CD4-positive, alpha-beta T cell treated with Interleukin-2 at 100 ng/mL for 4 hours (primary cell): ENCODE measurements around the gene NRXN2.
"Not testable (repeated sequence)": the region's sequence is repeated elsewhere in the genome, so short reads cannot be mapped to it uniquely, and the experiment has no call there.

ENCODE experiments used
- DNase-seq: peaks from one replicate; pipeline ENCODE4 v3.0.0-alpha.2; 2020; ENCODE audit warnings: low spot score

NRXN2 gene

GRCh38 chr11:64605244-64605560 is 117.8 kb downstream of the NRXN2 start:
- no peak for DNase-seq

GRCh38 chr11:64604458-64605243 is 118.3 kb downstream of the NRXN2 start:
- DNase-seq, result no peak

GRCh38 chr11:64603411-64604110 is 119.4 kb downstream of the NRXN2 start:
- DNase-seq, result no peak

GRCh38 chr11:64602466-64603070 is 120.4 kb downstream of the NRXN2 start:
- DNase-seq, result no peak

- DNase-seq, result no peak
Observed at GRCh38 chr11:64601605-64602465, 121.2 kb downstream of the NRXN2 start.

GRCh38 chr11:64600281-64600992 is 122.6 kb downstream of the NRXN2 start:
- DNase-seq, result no peak

GRCh38 chr11:64599698-64600211 is 123.2 kb downstream of the NRXN2 start:
- no peak for DNase-seq

GRCh38 chr11:64598797-64599697 is 124.0 kb downstream of the NRXN2 start:
- DNase-seq, result no peak

- no peak for DNase-seq
Observed at GRCh38 chr11:64598106-64598796, 124.7 kb downstream of the NRXN2 start.

- no peak for DNase-seq
Observed at GRCh38 chr11:64597671-64598101, 125.3 kb downstream of the NRXN2 start.

- DNase-seq, result not testable (repeated sequence)
Observed at GRCh38 chr11:64595922-64596321, 127.1 kb downstream of the NRXN2 start.

- DNase-seq, result no peak
Observed at GRCh38 chr11:64594159-64594939, 128.6 kb downstream of the NRXN2 start.

- no peak for DNase-seq
Observed at GRCh38 chr11:64593156-64594105, 129.6 kb downstream of the NRXN2 start.

GRCh38 chr11:64592656-64593055 is 130.3 kb downstream of the NRXN2 start:
- DNase-seq, result no peak

GRCh38 chr11:64592234-64592615 is 130.8 kb downstream of the NRXN2 start:
- no peak for DNase-seq

- DNase-seq, result no peak
Observed at GRCh38 chr11:64591257-64592233, 131.5 kb downstream of the NRXN2 start.
